Prostate gland (tissue), 2 donors: ENCODE measurements around the gene PCP4.

Experiments used
- CTCF ChIP-seq, 4 experiments: fragments of 200-600 bp in 2 of 4; fragments of 450-650 bp in 2 of 4; sonication (generic) in 2 of 4; IDR thresholded peaks; 1 replicate in 3 of 4; 2 replicates in 1 of 4; pipeline ENCODE4 v1.5.1; 2016 to 2019; ENCODE audit warnings: antibody characterized with exemption in 4 of 4, mild to moderate bottlenecking in 2 of 4, moderate library complexity in 2 of 4
- POLR2A ChIP-seq: fragments of 450-650 bp; IDR thresholded peaks from one replicate; pipeline ENCODE4 v1.6.1; 2016; ENCODE audit warnings: antibody characterized with exemption, mild to moderate bottlenecking

GRCh38 chr21:39956586-39956985, 89.3 kb downstream of the PCP4 start:
- TF ChIP-seq CTCF (IDR thresholded peaks at IDR 0.05), result no peak
- no peak for TF ChIP-seq POLR2A
